Endothelial cell of umbilical vein (primary cell): Measurements from ENCODE around the gene ACVR1C. TPM values are rescaled to one million over a fixed set of nuclear protein-coding genes. Genes with fewer than 3 reads are reported as not detected.

Experiments used
- BruUV-seq: library from RNA; stranded (reverse); fragments of 400-500 nt; replicated peaks from 2 replicates; lab custom pipeline; 2021; lab: Mats Ljungman, UMichigan
- CTCF ChIA-PET: fragments of 300-600, 350-600 bp; sonication (Branson Sonifier 250); formaldehyde crosslinking; loops from one replicate; lab custom pipeline; 2021; ENCODE audit warnings: antibody characterized with exemption, inconsistent platforms; lab: Charles Lee
- POLR2A ChIA-PET: fragments of 300-600, 350-600 bp; sonication (Branson Sonifier 250); formaldehyde crosslinking; loops from one replicate; lab custom pipeline; 2021; ENCODE audit warnings: antibody characterized with exemption, inconsistent platforms; lab: Charles Lee
- DNase-seq: peaks from one replicate; pipeline ENCODE4 v3.0.0-alpha.2; 2011; ENCODE audit warnings: low read depth, low spot score
- FAIRE-seq: peaks from 2 replicates; lab custom pipeline; 2011; peaks lifted over from hg19 to GRCh38; lab: Jason Lieb, UNC
- H2AFZ ChIP-seq: 2 replicates; pipeline ENCODE4 v1.6.0; 2012; ENCODE audit warnings: low read depth, low read length, control low read depth, inconsistent platforms
- H3K27ac ChIP-seq: 2 replicates; pipeline ENCODE4 v1.5.1; 2011; ENCODE audit warnings: low read depth, mild to moderate bottlenecking, control low read depth, low read length, moderate library complexity; ENCODE audit not compliant: insufficient read depth
- H3K27me3 ChIP-seq, 2 experiments: 2 replicates each; pipeline versions ENCODE4 v1.6.0 to v1.6.1; 2011; ENCODE audit warnings: low read length in 2 of 2, mixed read lengths in 1 of 2; ENCODE audit not compliant: control insufficient read depth in 2 of 2, insufficient read depth in 2 of 2
- H3K36me3 ChIP-seq, 2 experiments: 2 replicates in 1 of 2; 3 replicates in 1 of 2; pipeline ENCODE4 v1.5.1; 2011; ENCODE audit warnings: low read length in 2 of 2, mild to moderate bottlenecking in 1 of 2, moderate library complexity in 1 of 2; ENCODE audit not compliant: control insufficient read depth in 2 of 2, insufficient read depth in 2 of 2; ENCODE audit errors: extremely low read depth in 1 of 2
- H3K4me1 ChIP-seq: 3 replicates; pipeline ENCODE4 v1.5.1; 2011; ENCODE audit warnings: mild to moderate bottlenecking, low read length; ENCODE audit not compliant: control insufficient read depth, insufficient read depth; ENCODE audit errors: extremely low read depth
- H3K4me2 ChIP-seq: 2 replicates; pipeline ENCODE4 v1.6.1; 2011; ENCODE audit warnings: low read length, control low read depth, mixed read lengths; ENCODE audit not compliant: insufficient read depth
- H3K4me3 ChIP-seq, 3 experiments: fragments of 200-600 bp in 1 of 3; sonication (generic), shearing (Covaris generic) in 1 of 3; replicated peaks in 1 of 3; 2 replicates each; pipeline ENCODE4 v1.5.1; 2011 to 2016; ENCODE audit warnings: control low read depth in 3 of 3, low read length in 3 of 3, mild to moderate bottlenecking in 2 of 3, inconsistent platforms in 1 of 3, low read depth in 1 of 3, moderate library complexity in 1 of 3; ENCODE audit not compliant: insufficient read depth in 1 of 3
- H3K79me2 ChIP-seq: 2 replicates; pipeline ENCODE4 v1.6.0; 2012; ENCODE audit warnings: low read length, inconsistent platforms; ENCODE audit not compliant: control insufficient read depth, insufficient read depth
- H3K9ac ChIP-seq: replicated peaks from 2 replicates; pipeline ENCODE3; 2011; ENCODE audit warnings: low read length, control low read depth; ENCODE audit not compliant: insufficient read depth; ENCODE audit errors: extremely low read depth
- H3K9me1 ChIP-seq: replicated peaks from 3 replicates; pipeline ENCODE4 v1.6.0; 2011; ENCODE audit warnings: mild to moderate bottlenecking, low read length; ENCODE audit not compliant: control insufficient read depth, insufficient read depth; ENCODE audit errors: extremely low read depth
- H3K9me3 ChIP-seq: replicated peaks from 2 replicates; pipeline ENCODE4 v1.5.1; 2012; ENCODE audit warnings: low read length, inconsistent platforms; ENCODE audit not compliant: control insufficient read depth, insufficient read depth
- H4K20me1 ChIP-seq: replicated peaks from 2 replicates; pipeline ENCODE3; 2011; ENCODE audit warnings: mild to moderate bottlenecking, low read length; ENCODE audit not compliant: control insufficient read depth, insufficient read depth; ENCODE audit errors: extremely low read depth
- CTCF ChIP-seq, 2 donors: IDR thresholded peaks; 1 replicate in 1 of 2; 2 replicates in 1 of 2; pipeline ENCODE4 v1.5.1; 2011; ENCODE audit warnings: low read length in 2 of 2, mild to moderate bottlenecking in 2 of 2, moderate library complexity in 2 of 2, control low read depth in 1 of 2, inconsistent platforms in 1 of 2, low read depth in 1 of 2; ENCODE audit not compliant: insufficient read depth in 1 of 2; ENCODE audit errors: extremely low read depth in 1 of 2
- EZH2 ChIP-seq: IDR thresholded peaks from 2 replicates; pipeline ENCODE4 v1.6.1; 2012; ENCODE audit warnings: borderline replicate concordance, low read depth, mild to moderate bottlenecking, moderate library complexity, low read length, inconsistent platforms; ENCODE audit not compliant: severe bottlenecking
- FOS ChIP-seq: IDR thresholded peaks from 2 replicates; pipeline ENCODE4 v1.6.1; 2011; ENCODE audit warnings: mild to moderate bottlenecking, low read length, moderate library complexity, borderline replicate concordance; ENCODE audit not compliant: insufficient read depth
- GATA2 ChIP-seq: IDR thresholded peaks from 2 replicates; pipeline ENCODE4 v1.7.0; 2011; ENCODE audit warnings: low read depth, mild to moderate bottlenecking, moderate library complexity, mixed read lengths, low read length; ENCODE audit not compliant: insufficient read length, insufficient read depth
- JUN ChIP-seq: IDR thresholded peaks from 2 replicates; pipeline ENCODE4 v1.6.1; 2011; ENCODE audit warnings: borderline replicate concordance, low read depth; ENCODE audit not compliant: insufficient read length, insufficient read depth
- MAX ChIP-seq: IDR thresholded peaks from 2 replicates; pipeline ENCODE4 v1.6.1; 2011; ENCODE audit not compliant: insufficient read depth, insufficient read length
- MYC ChIP-seq: IDR thresholded peaks from one replicate; pipeline ENCODE4 v1.6.1; 2011; ENCODE audit warnings: mild to moderate bottlenecking, low read depth, low read length
- POLR2A ChIP-seq: IDR thresholded peaks from 2 replicates; pipeline ENCODE4 v1.6.1; 2012; ENCODE audit warnings: low read depth, mild to moderate bottlenecking, control low read depth, low read length
- POLR2AphosphoS5 ChIP-seq: IDR thresholded peaks from 2 replicates; pipeline ENCODE4 v1.6.1; 2012; ENCODE audit warnings: low read depth, mild to moderate bottlenecking, control low read depth, low read length, moderate library complexity; ENCODE audit not compliant: insufficient read depth
- dilution Hi-C: fragments of 300-500 bp; cut with MboI; formaldehyde crosslinking; loops from one replicate; pipeline ENCODE4 v1.15.0; 2019; ENCODE audit warnings: low sequenced_read_pairs; ENCODE audit not compliant: extremely low pct_ligation_motif_present
- intact Hi-C: fragments of 100-400 bp; cut with micrococcal nuclease; formaldehyde crosslinking; loops from one replicate; pipeline ENCODE4 v1.10.0; 2022
- polyA plus RNA-seq, 4 experiments: library from polyadenylated mRNA; depleted of rRNA in 3 of 4; stranded (reverse) in 3 of 4; unstranded in 1 of 4; fragments of >200 nt; gene quantifications; 2 replicates each; pipeline versions ENCODE4 v1.2.1 to v1.2.3, GENCODE V29; 2011 to 2012; ENCODE audit warnings: missing spikeins in 1 of 4
- total RNA-seq: library from RNA; stranded (reverse); gene quantifications from 2 replicates; pipeline ENCODE4 v1.2.3, GENCODE V29; 2021

Gene ACVR1C
- total and polyA plus RNA-seq, 2 donors (not counting 3 experiments of a cell fraction or from before 2014, with no cell fraction given): not detected

GRCh38 chr2:157592374-157592773, 36.3 kb downstream of the ACVR1C start:
- ChIA-PET POLR2A (no interaction called here), CTCF (no interaction called here)

More at GRCh38 chr2:157592374-157592773, 36.3 kb downstream of the ACVR1C start:
- FAIRE-seq (no peak), DNase-seq (no peak)
- Histone ChIP-seq H3K9ac (no peak overlapping the region), H3K4me2 (no peak overlapping the region), H3K27me3 (peaks cover 10 to 13% of the 10 kb centered on the region in 2 experiments), H3K36me3 (no peaks in the 10 kb centered on the region), H3K4me3 (no peak overlapping the region), H3K27ac (no peak overlapping the region), H3K9me1 (no peaks in the 10 kb centered on the region), H3K79me2 (no peaks in the 10 kb centered on the region), H2AFZ (no peak overlapping the region), H3K9me3 (no peaks in the 10 kb centered on the region), H3K4me1 (no peaks in the 10 kb centered on the region), H4K20me1 (no peaks in the 10 kb centered on the region)
- dilution Hi-C loops (no loop called here), intact Hi-C loops (loop anchor here (2.0 kb wide), 2 partner anchors 100 to 290 kb away; no protein-coding TSS in a partner anchor)
- TF ChIP-seq CTCF (IDR thresholded peaks at IDR 0.05; ENCODE audit: extremely low read depth in 1 of 2, insufficient read depth in 1 of 2, low read depth in 1 of 2, low read length in 2 of 2) (no peak), MYC (no peak), GATA2 (no peak), JUN (no peak), POLR2A (no peak), POLR2AphosphoS5 (no peak), MAX (no peak), FOS (no peak), EZH2 (no peak)
- BruUV-seq: no TSS peak
